NCI-H1105 treated with DMSO at 0.1 percent for 48 hours (cell line): ENCODE data around the gene PRIM2.
"Not testable (repeated sequence)": the region's sequence is repeated elsewhere in the genome, so short reads cannot be mapped to it uniquely, and the experiment has no call there.

ENCODE experiments used
- DNase-seq: peaks from one replicate; lab custom pipeline; 2025; lab: John Stamatoyannopoulos, UW

PRIM2 gene

DNA sequence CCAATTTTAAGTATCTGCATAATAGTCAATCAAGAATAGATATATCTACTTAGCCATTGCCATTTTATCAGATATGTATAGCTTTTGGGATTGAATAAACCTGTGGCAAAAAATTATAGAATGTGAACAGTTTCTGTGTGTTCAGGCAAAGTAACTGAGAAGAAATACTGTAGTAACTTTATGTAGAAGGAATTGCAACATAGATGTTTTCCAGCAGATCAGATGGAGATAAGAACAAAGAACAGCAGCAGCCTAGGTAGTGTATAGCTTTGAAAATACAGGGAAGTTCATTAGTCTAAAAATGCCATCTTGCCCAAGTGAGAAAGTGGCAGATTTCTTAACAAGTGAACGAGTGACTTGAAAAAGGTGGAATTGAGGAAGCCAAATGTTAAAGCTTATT is 197.7 kb downstream of the PRIM2 start:
- DNase-seq = not testable (repeated sequence)

DNA sequence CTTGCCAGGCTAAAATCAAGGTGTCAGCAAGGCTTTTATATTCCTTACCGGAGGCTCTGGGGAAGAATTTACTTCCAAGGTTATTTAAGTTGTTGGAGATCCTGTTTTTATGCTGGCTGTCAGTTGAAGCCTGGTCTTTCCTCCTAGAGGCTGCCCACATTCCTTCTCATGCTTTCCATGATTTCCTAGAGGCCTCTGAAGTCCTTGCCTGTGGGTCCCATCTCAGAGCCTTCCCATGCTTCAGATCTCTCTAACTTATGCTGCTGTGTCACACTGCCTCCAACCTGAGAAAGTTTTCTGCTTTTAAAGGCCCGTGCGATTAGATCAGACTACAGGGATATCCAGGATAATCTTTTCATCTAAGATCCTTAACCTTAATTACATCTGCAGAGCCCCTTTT is 198.4 kb downstream of the PRIM2 start:
- DNase-seq = not testable (repeated sequence)

DNA sequence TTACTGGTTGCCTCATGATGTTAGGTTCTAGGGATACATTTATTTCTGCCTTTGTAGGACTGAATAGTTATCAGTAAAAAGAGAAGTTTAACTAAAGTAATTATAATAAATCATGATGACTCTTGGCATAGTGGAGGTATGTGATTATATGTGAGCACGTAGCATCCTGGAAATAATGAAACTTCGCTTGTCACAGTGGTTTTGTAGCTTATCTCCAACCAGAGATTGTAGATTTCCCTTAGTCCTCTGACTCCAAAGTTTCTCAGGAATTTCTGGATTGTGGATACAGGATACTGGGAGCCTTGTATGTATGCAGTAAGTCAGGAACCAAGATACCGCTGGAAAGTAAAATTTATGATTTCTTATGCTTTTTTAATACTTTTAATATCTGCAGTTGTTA is 199.3 kb downstream of the PRIM2 start:
- DNase-seq = not testable (repeated sequence)

DNA sequence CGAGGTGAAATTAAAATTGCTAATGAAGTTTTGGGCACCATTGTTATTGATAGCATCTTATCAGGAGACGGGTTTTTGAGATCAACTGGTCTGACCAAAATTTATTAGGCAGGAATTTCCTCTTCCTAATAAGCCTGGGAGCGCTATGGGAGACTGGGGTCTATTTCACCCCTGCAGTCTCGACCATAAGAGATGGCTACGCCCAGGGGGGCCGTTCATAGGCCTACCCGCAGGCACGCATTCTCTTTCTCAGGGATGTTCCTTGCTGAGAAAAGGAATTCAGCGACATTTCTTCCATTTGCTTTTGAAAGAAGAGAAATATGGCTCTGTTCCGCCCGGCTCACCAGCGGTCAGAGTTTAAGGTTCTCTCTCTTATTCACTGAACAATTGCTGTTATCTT is 201.8 kb downstream of the PRIM2 start:
- not testable (repeated sequence) for DNase-seq

DNA sequence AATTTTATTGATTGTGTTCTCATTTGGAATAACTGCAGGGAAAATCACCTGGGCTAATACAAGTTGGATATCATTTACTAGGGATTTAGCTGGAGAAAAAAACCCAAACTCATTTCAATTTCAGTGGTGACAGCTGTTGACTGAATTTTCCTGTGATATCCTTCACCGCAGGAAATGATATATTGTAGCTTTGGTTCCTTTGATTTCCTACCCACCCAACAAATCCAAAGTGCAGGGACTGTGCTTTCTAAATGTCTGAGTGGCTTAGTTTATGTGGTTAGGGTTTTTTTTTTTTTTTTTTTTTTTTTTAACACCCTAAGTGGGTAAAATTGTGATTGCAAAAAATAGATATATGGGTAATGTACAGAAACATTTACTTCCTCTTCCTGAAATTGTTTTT is 203.7 kb downstream of the PRIM2 start:
- DNase-seq = not testable (repeated sequence)

DNA sequence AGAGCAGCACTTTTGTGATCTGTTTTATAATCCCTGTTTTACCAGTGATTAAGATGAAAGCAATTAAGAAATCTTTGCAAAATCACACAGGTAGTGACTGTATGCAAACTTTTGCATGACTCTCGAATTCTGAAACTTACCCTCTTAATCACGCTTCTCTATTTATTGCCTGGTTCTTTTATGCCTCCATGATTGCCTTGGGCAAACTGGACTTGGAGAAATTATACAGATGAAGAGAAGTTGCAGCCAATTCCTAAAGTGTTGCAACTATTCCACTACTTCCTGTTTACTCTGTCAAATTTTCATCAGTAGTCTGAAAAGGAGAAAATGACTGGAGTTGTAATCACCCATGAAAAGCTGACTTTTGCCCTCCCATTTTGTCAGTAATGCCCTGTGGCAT is 205.8 kb downstream of the PRIM2 start:
- not testable (repeated sequence) for DNase-seq

DNA sequence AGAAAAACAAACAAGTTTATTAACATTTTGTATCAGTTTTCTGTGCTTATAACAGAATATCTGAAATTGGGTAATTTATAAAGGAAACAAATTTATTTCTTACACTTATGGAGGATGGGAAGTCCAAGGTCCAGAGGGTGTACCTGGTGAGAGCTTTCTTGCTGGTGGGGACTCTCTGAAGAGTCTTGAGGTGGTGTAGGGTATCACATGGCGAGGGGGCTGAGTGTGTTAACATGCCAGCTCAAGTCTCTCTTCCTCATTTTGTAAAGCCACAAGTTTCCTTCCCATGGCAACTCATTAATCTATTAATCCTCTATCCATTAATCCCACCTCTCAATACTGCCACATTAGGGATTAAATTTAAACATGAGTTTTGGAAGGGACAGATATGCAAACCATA is 212.3 kb downstream of the PRIM2 start:
- DNase-seq = not testable (repeated sequence)

DNA sequence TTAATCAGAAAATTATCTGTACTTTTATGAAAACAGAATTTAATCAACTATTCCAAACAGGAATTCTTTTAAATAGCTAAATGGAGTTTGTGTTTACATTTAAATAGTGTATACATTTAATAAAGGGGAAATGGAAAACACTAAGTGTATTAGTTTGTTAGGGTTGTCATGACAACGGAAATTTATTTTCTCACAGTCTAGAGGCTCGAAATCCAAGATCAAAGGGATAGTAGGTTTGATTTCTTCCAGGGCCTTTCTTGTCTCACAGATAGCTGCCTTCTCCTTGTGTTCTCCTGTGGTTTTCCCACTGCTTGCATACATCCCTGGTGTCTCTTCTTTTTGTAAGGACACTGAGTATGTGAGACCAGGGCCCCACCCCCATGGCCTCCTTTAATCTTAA is 215.2 kb downstream of the PRIM2 start:
- DNase-seq = not testable (repeated sequence)

DNA sequence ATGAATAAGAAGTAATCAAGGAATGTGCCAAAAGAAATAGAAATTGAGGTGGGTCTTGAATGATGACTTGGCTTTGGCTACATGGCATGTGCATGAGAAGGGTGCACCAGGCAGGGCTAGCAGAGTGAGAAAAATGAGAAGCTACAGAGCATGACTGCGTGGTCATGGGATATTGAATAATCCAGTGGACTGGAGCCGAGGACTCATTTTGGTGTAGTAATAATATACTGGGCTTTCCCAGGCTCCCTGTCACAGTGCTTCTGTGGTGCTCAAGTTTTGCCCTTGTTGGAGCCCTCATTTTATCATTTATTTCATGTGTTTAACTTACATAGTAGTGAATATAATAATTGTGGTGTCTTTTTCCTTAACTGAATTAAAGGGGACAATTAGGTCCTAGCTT is 217.7 kb downstream of the PRIM2 start:
- DNase-seq = not testable (repeated sequence)

DNA sequence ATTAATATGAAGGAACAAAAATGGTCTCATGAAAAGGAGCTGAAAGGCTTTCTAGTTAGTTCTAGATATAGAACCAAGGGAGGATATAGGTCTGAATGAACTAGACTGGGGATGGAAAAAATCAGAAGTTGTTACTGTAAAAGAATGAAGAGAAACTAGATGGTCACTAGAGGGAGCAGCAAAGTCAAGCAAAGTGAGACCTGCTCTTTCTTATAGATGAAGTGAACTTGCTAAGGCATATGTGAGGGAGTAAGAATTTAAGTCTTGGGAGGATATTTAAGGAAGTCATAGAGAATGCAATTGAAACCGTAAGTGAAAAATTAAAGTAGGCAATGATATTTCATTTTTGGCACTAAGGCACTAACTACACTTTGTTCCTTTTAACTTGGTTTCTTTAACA is 218.6 kb downstream of the PRIM2 start:
- DNase-seq = peak; percentile 4

DNA sequence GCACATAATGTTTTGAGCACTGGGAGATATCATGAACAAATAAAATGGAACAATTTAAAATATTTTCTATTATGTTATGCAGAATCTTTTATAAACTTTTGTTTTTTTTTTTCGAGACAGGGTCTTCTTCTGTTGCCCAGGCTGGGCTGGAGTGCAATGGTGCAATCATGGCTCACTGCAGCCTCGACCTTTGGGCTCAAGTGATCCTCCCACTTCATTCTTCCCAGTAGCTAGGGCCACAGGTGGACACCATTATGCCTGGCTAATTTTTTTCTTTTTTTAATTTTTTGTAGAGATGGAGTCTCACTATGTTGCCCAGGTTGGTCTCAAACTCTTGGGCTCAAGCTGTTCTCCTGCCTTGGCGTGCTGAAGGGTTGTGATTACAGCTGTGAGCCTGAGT is 220.5 kb downstream of the PRIM2 start:
- not testable (repeated sequence) for DNase-seq

DNA sequence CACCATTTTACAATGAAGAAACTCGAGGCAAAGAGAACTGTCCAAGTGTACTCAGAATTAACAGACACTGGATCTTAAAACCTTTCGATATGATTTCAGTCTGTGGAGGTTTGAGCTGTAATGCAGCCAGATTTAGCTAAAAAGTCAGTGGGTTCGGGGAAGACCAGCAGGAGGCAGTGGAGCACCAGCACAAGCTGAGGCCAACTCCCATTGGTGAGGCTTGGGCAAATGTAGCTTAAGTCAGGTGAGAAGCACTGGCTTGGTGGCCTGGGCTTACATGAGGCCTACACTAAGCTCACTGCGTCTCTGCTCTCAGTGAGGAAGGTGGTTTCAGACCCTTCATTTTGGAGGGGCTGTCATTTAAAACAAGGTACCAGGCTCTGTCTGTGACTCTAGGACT is 234.5 kb downstream of the PRIM2 start:
- DNase-seq = not testable (repeated sequence)

DNA sequence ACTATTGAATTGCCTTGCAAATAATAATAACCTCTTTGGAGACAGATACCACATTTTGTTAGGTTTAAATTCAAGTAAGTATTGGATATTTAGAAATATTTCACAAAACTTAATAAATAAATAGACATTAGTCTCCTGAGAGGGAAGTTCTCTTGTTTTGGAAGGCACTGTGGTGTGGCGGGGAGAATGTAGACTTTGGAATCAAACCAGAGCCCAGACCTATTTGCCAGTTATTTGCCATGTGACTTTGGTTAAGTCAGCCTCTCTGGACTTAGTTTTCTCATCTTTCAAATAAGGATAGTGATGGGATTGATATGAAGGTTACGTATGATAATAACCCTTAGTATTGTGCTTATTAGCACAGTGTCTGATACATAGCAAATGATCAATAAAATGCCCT is 240.4 kb downstream of the PRIM2 start:
- DNase-seq = not testable (repeated sequence)

DNA sequence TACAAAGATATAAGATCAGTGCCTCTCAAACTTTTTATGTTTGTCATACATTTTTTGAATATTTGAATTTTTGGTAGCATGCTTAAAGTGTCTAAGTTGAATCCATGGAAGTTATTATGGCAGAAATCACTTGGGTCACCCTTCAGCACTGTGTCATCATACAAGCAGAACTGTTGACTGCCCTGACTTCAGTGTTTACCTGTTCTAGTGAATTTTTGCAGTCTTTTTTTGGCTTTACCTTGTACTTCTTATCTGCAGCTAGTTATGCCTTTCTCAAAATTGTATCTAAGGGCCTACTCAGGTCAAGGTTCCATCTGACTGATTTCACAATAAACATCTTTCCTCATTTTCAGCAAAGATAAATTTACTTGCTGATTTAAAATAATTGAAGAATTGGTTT is 241.7 kb downstream of the PRIM2 start:
- not testable (repeated sequence) for DNase-seq

DNA sequence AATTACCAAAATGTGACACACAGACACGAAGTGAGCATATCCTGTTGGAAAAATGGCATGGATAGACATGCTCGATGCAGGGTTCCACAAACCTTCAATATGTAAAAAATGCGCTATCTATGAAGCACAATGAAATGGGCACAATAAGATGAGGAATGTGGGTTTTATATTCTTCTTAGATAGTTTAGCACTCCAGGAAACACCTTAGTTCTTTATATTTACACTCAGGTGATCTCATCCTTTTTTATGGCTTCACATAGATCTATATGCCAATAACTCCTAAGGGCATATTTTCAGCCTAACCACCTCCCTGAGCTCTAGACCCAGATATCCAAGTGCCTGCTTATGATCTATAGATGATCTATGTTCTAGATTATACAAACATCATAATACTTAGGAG is 244.8 kb downstream of the PRIM2 start:
- not testable (repeated sequence) for DNase-seq

DNA sequence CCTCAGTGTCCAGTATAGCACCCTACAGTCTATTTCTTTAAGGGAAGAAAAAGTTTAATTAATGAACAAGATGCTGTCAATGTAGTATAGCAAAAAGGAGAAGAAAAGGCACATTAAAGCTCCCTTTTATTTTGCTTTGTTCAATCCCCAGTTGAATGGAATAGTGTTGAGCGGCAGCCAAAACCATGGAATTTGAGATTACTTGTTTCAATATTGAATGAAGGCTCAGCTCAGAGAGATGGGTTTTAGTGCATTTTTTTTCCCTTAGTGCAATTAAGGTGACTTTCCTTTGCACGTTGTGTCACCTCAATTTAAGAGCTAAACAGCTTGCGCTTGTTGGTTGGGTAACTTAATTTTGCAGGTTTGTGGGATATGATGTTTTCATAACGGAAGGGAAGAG is 254.7 kb downstream of the PRIM2 start:
- DNase-seq = not testable (repeated sequence)

DNA sequence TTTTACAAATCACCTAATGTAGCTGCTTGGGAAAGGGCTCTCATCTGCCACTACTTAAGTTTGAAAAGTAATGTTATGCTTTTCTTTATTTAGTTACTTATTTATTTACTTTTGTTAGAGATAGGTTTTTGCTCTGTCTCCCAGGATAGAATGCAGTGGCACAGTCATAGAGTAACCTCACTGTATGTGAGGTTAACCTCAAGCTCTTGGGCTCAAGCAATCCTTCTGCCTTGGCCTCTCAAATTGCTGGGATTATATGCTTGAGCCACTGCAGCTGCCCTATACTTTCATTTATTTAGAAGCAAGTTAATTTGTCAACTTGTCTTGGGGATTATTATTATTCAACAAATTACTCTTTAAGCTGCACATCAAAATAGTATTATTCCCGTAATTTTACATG is 255.4 kb downstream of the PRIM2 start:
- DNase-seq = not testable (repeated sequence)

DNA sequence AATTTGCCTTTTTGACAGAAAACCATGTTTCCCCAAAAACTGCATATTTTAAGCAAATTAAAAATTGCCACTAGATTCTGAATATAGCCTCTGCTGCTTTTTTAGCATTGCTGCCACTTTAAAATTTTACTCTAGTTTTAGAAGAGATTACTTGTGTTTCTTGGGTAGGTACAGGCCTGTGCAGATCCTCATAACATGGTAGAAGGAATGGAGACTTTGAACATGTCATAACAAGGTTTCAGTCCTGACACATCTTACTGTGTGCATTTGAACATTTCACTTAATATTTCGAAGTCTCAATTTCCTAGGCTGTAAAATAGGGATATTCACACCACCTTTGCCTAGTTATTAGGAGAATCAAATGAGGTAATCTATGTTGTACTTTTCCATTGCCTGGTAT is 259.6 kb downstream of the PRIM2 start:
- DNase-seq = not testable (repeated sequence)

DNA sequence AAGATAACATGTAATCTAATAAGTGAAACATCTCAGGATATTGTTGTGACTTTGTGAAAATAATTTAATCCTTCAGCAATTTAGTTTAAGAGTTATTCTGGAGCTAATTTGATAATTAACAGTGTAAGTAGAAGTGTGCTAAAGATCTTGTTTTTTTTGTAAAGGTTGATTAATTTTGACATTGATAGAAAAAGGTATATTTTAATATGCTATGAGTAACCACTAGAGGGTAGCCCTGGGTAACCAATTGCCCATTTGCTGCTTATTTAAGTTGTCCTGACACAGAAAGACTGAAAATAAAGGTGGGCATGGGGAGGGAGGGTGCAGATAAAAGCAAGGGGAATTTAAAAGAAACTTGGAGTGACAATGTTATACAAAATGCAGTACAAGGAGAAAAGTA is 262.1 kb downstream of the PRIM2 start:
- DNase-seq = not testable (repeated sequence)

DNA sequence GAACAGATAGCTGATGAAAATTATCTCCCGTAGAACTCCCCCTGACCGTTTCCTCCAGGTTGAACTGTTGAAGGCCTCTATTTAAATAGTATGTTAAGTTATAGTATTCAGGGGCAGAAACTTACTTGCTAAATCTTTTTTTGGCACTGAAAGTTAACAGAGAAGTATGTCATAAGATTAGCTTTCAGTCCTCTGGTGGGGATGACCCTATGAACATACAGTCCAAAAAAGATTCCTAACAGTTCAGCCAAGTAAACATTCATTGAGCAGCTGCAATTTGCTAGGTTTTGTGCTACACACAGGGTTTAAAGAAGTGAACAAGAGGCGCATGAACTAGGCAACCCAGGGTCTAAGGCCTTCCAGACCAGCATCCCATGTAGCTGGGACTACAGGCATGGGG is 264.2 kb downstream of the PRIM2 start:
- DNase-seq = not testable (repeated sequence)

DNA sequence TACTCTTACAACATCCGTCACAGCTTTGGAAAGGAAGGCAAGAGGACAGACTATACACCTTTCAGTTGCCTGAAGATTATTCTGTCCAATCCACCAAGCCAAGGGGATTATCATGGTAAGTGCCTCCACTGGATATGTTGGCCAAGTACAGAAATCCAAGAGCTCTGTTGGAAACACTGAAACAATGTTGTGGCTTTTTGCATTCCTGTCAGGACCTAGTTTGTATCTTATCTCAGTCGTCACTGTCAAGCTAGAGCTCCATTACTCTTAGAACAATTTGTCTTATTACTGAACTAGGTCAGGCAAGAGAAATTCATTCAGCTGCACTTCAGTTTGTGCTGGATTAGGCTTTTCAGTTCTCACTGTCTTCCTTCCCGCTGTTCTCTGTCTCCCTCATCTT is 283.7 kb downstream of the PRIM2 start:
- not testable (repeated sequence) for DNase-seq

DNA sequence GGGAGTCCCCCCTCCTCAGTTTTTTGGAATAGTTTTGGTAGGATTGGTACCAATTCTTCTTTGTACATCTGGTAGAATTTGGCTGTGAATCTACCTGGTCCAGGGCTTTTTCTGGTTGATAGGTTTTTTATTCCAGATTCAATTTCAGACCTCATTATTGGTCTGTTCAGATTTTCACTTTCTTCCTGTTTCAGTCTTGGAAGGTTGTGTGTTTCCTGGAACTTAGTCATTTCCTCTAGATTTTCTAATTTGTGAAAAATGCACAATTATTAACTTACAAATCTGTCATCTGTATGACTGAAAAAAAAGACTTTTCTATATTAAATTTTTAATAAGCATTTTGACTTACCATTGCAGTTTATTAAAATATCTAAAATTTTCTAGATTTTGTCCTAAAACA is 287.9 kb downstream of the PRIM2 start:
- not testable (repeated sequence) for DNase-seq

DNA sequence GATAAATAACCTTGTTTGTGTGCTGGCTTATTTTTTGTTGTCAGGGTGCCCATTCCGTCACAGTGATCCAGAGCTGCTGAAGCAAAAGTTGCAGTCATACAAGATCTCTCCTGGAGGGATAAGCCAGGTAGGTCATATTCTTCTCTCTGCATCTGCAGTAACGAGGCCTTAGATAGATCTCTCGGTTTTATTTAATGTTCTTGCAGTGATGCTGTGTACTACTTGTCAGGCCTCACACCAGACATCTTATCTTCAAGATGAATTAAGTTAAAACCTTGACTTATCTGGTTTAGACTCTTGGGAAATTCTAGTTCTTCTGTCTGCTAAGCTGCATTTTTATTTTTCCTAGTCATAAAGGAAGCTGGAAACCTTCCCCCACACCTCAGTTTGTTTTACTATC is 288.9 kb downstream of the PRIM2 start:
- DNase-seq = not testable (repeated sequence)

DNA sequence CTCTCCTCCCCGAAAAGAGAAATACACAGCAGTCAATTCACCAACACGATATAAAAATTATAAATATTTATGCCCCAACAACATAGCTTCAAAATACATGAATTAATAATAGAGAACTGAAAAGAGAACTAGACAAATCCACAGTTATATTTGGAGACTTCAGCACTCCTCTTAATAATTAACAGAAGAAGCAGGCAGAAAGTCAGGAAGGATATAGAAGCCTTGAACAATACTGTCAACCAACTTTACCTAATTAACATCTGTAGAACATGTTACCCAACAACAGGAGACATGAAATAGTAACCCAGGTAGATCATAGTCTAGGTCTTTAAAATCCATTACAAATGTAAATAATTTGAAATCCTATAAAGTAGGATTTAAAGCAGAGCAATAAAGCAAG is 293.2 kb downstream of the PRIM2 start:
- not testable (repeated sequence) for DNase-seq

DNA sequence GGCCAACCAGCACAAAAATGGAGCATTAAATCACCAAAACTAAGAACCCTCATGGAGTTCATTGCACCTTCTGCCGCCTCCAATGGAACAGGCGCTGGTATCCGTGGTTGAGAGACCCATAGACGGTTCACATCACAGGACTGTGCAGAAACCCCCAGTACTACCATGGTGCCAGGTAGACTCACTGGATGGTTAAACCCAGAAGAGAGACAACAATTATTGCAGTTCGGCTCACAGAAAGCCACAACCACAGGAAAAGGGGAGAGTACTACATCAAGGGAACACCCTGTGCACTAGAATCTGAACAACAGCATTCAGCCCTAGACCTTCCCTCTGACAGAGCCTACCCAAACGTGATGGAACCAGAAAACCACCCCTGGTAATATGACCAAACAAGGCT is 301.5 kb downstream of the PRIM2 start:
- DNase-seq = not testable (repeated sequence)
